Left lung (tissue), 10 donors: ENCODE data around the gene RPTOR. TPM values are rescaled to one million over a fixed set of nuclear protein-coding genes. Genes with fewer than 3 reads are reported as not detected.

Source experiments
- ATAC-seq: fragments of 200-7000 bp; cut with Tn5 transposase; one replicate; pipeline ENCODE4 v1.9.1; 2020; ENCODE audit warnings: moderate library complexity
- DNase-seq, 4 donors: peaks; one replicate each; pipeline ENCODE4 v3.0.0-alpha.2; 2013 to 2020
- H3K27ac ChIP-seq, 2 donors: fragments of 200-600 bp; sonication (generic) in 1 of 2; one replicate each; pipeline versions ENCODE4 v1.5.0 to v1.8.0; 2020 to 2021
- H3K27me3 ChIP-seq, 2 donors: fragments of 200-600 bp; sonication (generic) in 1 of 2; one replicate each; pipeline versions ENCODE4 v1.5.0 to v1.8.0; 2020 to 2021
- H3K36me3 ChIP-seq, 2 donors: fragments of 200-600 bp; sonication (generic) in 1 of 2; one replicate each; pipeline versions ENCODE4 v1.5.0 to v1.8.0; 2020 to 2021
- H3K4me1 ChIP-seq, 2 donors: fragments of 200-600 bp; one replicate each; pipeline ENCODE4 v1.8.0; 2021
- H3K4me3 ChIP-seq, 2 donors: fragments of 200-600 bp; sonication (generic) in 1 of 2; one replicate each; pipeline versions ENCODE4 v1.5.0 to v1.8.0; 2020 to 2021; ENCODE audit warnings: mild to moderate bottlenecking in 1 of 2
- H3K9me3 ChIP-seq, 2 donors: fragments of 200-600 bp; sonication (generic) in 1 of 2; one replicate each; pipeline versions ENCODE4 v1.5.0 to v1.8.0; 2020 to 2021
- intact Hi-C, 2 donors: fragments of 100-400 bp; cut with DNase I; formaldehyde crosslinking; loops; one replicate each; pipeline versions ENCODE4 v1.11.2 to v1.14.2; 2022
- polyA plus RNA-seq, 6 donors: library from polyadenylated mRNA; unstranded; fragments of 120-200 nt; gene quantifications; one replicate each; pipeline ENCODE4 v1.2.1, GENCODE V29; 2013; ENCODE audit not compliant: insufficient read length in 6 of 6
- total RNA-seq, 2 donors: library from RNA; stranded (reverse); fragmentation: NEBNext Ultra II Directional; extraction: Animal tissue kit (Norgen Biotek cat#: 25700); gene quantifications; one replicate each; pipeline ENCODE4 v1.2.1, GENCODE V29; 2021
- TF ChIP-seq, protein P1 (sequence below), 2 donors: fragments of 200-600 bp; sonication (generic) in 1 of 2; IDR thresholded peaks; one replicate each; pipeline versions ENCODE4 v1.5.0 to v1.8.0; 2021; ENCODE audit warnings: antibody characterized with exemption in 2 of 2
- donor health status: DM: no; HTN: yes; CAD: no.
- donor health status: DM: no; HTN: no; CAD: no.

RPTOR gene
- total and polyA plus RNA-seq, 8 donors: 14.2 to 39.2 (median 20.7) TPM

GRCh38 chr17:80779961-80780380 is 235.3 kb downstream of the RPTOR start:
- H3K36me3 ChIP-seq: peaks cover 0 to 12% of the 10 kb centered on the region in 2 donors
- H3K4me1 ChIP-seq: peaks cover 5 to 45% of the 10 kb centered on the region in 2 donors
- intact Hi-C loops: no loop called here
- H3K27me3 ChIP-seq: no peaks in the 10 kb centered on the region
- ATAC-seq: peak; percentile 75
- peak overlapping the region in 1 of 2 donors; percentile 74 for H3K27ac ChIP-seq
- no peaks in the 10 kb centered on the region for H3K9me3 ChIP-seq
- DNase-seq: peak in 3 of 4 donors; percentile 39 to 92 (median 87)
- TF ChIP-seq, protein P1, sequence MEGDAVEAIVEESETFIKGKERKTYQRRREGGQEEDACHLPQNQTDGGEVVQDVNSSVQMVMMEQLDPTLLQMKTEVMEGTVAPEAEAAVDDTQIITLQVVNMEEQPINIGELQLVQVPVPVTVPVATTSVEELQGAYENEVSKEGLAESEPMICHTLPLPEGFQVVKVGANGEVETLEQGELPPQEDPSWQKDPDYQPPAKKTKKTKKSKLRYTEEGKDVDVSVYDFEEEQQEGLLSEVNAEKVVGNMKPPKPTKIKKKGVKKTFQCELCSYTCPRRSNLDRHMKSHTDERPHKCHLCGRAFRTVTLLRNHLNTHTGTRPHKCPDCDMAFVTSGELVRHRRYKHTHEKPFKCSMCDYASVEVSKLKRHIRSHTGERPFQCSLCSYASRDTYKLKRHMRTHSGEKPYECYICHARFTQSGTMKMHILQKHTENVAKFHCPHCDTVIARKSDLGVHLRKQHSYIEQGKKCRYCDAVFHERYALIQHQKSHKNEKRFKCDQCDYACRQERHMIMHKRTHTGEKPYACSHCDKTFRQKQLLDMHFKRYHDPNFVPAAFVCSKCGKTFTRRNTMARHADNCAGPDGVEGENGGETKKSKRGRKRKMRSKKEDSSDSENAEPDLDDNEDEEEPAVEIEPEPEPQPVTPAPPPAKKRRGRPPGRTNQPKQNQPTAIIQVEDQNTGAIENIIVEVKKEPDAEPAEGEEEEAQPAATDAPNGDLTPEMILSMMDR (IDR thresholded peaks at IDR 0.05): no peak
- H3K4me3 ChIP-seq: peak overlapping the region in 1 of 2 donors; percentile 11

DNA sequence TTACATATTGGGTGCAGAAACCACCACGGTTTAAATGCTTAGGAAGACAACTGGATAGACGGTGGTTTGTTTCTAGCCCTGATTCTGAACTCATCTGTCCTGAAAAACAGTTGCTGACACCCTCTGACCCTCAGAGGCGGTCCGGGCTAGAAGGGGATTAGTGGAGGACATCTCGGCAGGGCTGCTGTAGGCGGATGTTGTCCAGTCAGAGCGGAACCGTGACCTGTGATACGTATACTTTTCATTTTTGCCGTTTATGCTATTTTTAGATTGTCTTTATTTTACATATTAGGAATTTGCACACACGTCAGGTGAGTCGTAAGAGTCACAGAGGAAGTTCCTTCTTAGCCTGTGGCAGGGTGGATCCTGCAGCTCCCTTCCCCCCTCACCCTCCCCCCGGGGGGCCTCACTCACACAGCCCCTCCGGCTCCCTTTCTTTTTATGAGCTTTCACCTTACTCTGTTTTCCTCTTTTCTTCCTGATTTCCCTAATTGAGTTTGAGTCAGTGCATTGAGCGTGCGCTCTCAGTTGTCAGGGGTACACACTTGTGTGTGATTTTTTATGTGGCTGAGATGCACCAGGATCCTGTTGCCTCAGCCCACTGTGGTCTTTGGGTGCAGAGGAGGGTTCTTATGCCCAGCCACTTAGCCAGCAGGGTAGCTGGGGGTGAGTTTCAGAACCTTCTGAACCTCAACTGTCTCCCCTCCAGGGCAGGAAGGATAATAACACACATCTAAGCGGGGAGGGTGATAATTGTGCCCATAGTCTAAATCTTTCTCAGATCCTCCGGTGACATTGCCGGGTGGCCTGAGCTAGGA is 236.0 kb downstream of the RPTOR start:
- H3K9me3 ChIP-seq: no peaks in the 10 kb centered on the region
- peak overlapping the region in 1 of 2 donors; percentile 11 for H3K4me3 ChIP-seq
- ATAC-seq (peak; percentile 32), DNase-seq (peak in 1 of 4 donors; percentile 15)
- intact Hi-C loops: no loop called here
- TF ChIP-seq, protein P1 (IDR thresholded peaks at IDR 0.05): no peak
- peaks cover 5 to 44% of the 10 kb centered on the region in 2 donors for H3K4me1 ChIP-seq
- H3K36me3 ChIP-seq: peaks cover 0 to 12% of the 10 kb centered on the region in 2 donors
- peak overlapping the region in 1 of 2 donors; percentile 74 for H3K27ac ChIP-seq
- no peaks in the 10 kb centered on the region for H3K27me3 ChIP-seq

DNA sequence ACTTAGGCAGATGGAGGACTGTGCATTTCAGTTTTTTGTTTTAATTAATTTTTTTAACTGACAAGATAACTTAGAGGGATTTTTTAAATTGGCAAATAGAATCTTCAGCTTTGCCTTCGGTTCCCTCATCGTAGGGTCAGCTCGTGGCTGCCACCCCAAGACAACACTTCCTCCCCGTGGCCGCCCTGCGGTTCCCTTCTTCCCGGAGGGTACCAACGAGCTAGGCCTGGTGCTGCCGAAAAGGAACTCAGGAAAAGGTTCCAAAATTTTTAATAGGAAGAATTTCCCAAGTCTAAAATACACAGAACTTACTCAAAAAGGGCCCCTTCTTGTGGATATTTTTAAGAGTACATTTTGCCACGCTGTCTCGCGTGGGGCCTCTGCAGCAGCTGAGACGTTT is 236.6 kb downstream of the RPTOR start:
- intact Hi-C loops: no loop called here
- Histone ChIP-seq H3K27ac (peak overlapping the region in 1 of 2 donors; percentile 74), H3K4me1 (peaks cover 5 to 44% of the 10 kb centered on the region in 2 donors), H3K9me3 (no peaks in the 10 kb centered on the region), H3K4me3 (no peak overlapping the region), H3K36me3 (peaks cover 0 to 12% of the 10 kb centered on the region in 2 donors), H3K27me3 (no peaks in the 10 kb centered on the region)
- DNase-seq: peak in 2 of 4 donors; percentile 71 to 90
- TF ChIP-seq, protein P1 (IDR thresholded peaks at IDR 0.05): no peak
- ATAC-seq: no peak

- ATAC-seq (no peak), DNase-seq (peak in 1 of 4 donors; percentile 16)
- intact Hi-C loops: no loop called here
- no peak overlapping the region for H3K4me3 ChIP-seq
- no peaks in the 10 kb centered on the region for H3K9me3 ChIP-seq
- peaks cover 5 to 44% of the 10 kb centered on the region in 2 donors for H3K4me1 ChIP-seq
- peak overlapping the region in 1 of 2 donors; percentile 74 for H3K27ac ChIP-seq
- peaks cover 0 to 12% of the 10 kb centered on the region in 2 donors for H3K36me3 ChIP-seq
- no peaks in the 10 kb centered on the region for H3K27me3 ChIP-seq
- TF ChIP-seq, protein P1 (IDR thresholded peaks at IDR 0.05): no peak
Observed at GRCh38 chr17:80781807-80782277, 237.2 kb downstream of the RPTOR start.
